Activated CD4-positive, CD25-positive, alpha-beta regulatory T cell (primary cell): ENCODE measurements around the gene BCS1L.
"Not testable (repeated sequence)": the region's sequence is repeated elsewhere in the genome, so short reads cannot be mapped to it uniquely, and the experiment has no call there.

Experiments
- DNase-seq, 4 experiments: peaks; one replicate each; lab custom pipeline; 2025; lab: John Stamatoyannopoulos, UW

Gene BCS1L

GRCh38 chr2:218659988-218660358 lies 490 bp downstream of the BCS1L start:
- DNase-seq: no peak

GRCh38 chr2:218662377-218662776 lies 2.9 kb downstream of the BCS1L start:
- DNase-seq: no peak

- DNase-seq: no peak
These were observed 3.3 kb downstream of the BCS1L start for GRCh38 chr2:218662827-218663226.

GRCh38 chr2:218663901-218664300 lies 4.4 kb downstream of the BCS1L start:
- no peak for DNase-seq

GRCh38 chr2:218664653-218665052 lies 5.2 kb downstream of the BCS1L start:
- DNase-seq: no peak

GRCh38 chr2:218671097-218671653 lies 11.7 kb downstream of the BCS1L start:
- no peak for DNase-seq

- peak; percentile 55 to 67 (median 65) for DNase-seq
These were observed 12.4 kb downstream of the BCS1L start, which contains the start of the genes RNF25 and STK36 for GRCh38 chr2:218671654-218672566. TSS of gene RNF25 (minus strand) at chr2:218672002. CDS start at chr2:218671970, 32 bp downstream. TSS of gene STK36 (plus strand) at chr2:218672086. CDS start at chr2:218672830, 744 bp downstream.

GRCh38 chr2:218679119-218679518 lies 19.6 kb downstream of the BCS1L start:
- DNase-seq: no peak

- DNase-seq: no peak
These were observed 20.6 kb downstream of the BCS1L start for GRCh38 chr2:218680061-218680460.

- not testable (repeated sequence) for DNase-seq
These were observed 28.0 kb downstream of the BCS1L start for GRCh38 chr2:218687400-218688060.

GRCh38 chr2:218691234-218691633 lies 31.8 kb downstream of the BCS1L start:
- no peak for DNase-seq

GRCh38 chr2:218694405-218695145 lies 35.1 kb downstream of the BCS1L start:
- no peak for DNase-seq

GRCh38 chr2:218698885-218699284 lies 39.4 kb downstream of the BCS1L start:
- DNase-seq: no peak

GRCh38 chr2:218701806-218702205 lies 42.3 kb downstream of the BCS1L start:
- DNase-seq: no peak

- no peak for DNase-seq
These were observed 43.9 kb downstream of the BCS1L start for GRCh38 chr2:218703341-218703740.

GRCh38 chr2:218708086-218708485 lies 48.6 kb downstream of the BCS1L start:
- DNase-seq: no peak

- no peak for DNase-seq
These were observed 50.4 kb downstream of the BCS1L start for GRCh38 chr2:218709908-218710307.

GRCh38 chr2:218710334-218710686 lies 50.8 kb downstream of the BCS1L start:
- no peak for DNase-seq

- DNase-seq: peak; percentile 97 to 99 (median 98)
These were observed 51.4 kb downstream of the BCS1L start, which contains the start of gene TTLL4 for GRCh38 chr2:218710687-218711549. TSS of gene TTLL4 (plus strand) at chr2:218710835. CDS start at chr2:218737677, 26,842 bp downstream.

- no peak for DNase-seq
These were observed 52.1 kb downstream of the BCS1L start for GRCh38 chr2:218711550-218711929.
